GM21619 (cell line): Measurements from ENCODE around the gene SLC27A6.

Experiments used
- ATAC-seq: cut with Tn5 transposase; IDR thresholded peaks from one replicate; pipeline ENCODE4 v1.9.1; 2021; ENCODE audit not compliant: unreplicated experiment

Gene SLC27A6

GRCh38 chr5:129061849-129062248 lies 96.6 kb downstream of the SLC27A6 start:
- ATAC-seq, result no peak

GRCh38 chr5:129063483-129064113 lies 98.3 kb downstream of the SLC27A6 start:
- no peak for ATAC-seq

- no peak for ATAC-seq
Measured at GRCh38 chr5:129065721-129066120, 100.4 kb downstream of the SLC27A6 start.

- no peak for ATAC-seq
Measured at GRCh38 chr5:129067745-129068144, 102.5 kb downstream of the SLC27A6 start.

- ATAC-seq, result peak; percentile 61
Measured at GRCh38 chr5:129069292-129069691, 104.0 kb downstream of the SLC27A6 start.

GRCh38 chr5:129073111-129073510 lies 107.8 kb downstream of the SLC27A6 start:
- no peak for ATAC-seq

- ATAC-seq, result no peak
Measured at GRCh38 chr5:129074903-129075302, 109.6 kb downstream of the SLC27A6 start.

- ATAC-seq, result no peak
Measured at GRCh38 chr5:129077433-129078075, 112.3 kb downstream of the SLC27A6 start.

- no peak for ATAC-seq
Measured at GRCh38 chr5:129078247-129078646, 113.0 kb downstream of the SLC27A6 start.

- no peak for ATAC-seq
Measured at GRCh38 chr5:129078660-129079059, 113.4 kb downstream of the SLC27A6 start.

- no peak for ATAC-seq
Measured at GRCh38 chr5:129079496-129079895, 114.2 kb downstream of the SLC27A6 start.

- no peak for ATAC-seq
Measured at GRCh38 chr5:129080766-129081165, 115.5 kb downstream of the SLC27A6 start.

GRCh38 chr5:129082225-129083136 lies 117.2 kb downstream of the SLC27A6 start:
- ATAC-seq, result no peak
